HL-60 (cell line): ENCODE measurements around the gene PRKAR2B.

Source experiments
- DNase-seq, 2 experiments: peaks; one replicate each; pipeline ENCODE4 v3.0.0-alpha.2; 2010 to 2020; ENCODE audit warnings: low read depth in 1 of 2, low spot score in 1 of 2
- H3K27ac ChIP-seq: fragments of 250-450 bp; sonication (Bioruptor Pico); replicated peaks from 2 replicates; pipeline ENCODE4 v1.5.1; 2020; ENCODE audit warnings: mild to moderate bottlenecking, moderate library complexity
- H3K27me3 ChIP-seq: fragments of 250-450 bp; sonication (Bioruptor Pico); 2 replicates; pipeline ENCODE4 v1.5.1; 2021; ENCODE audit warnings: mild to moderate bottlenecking, moderate library complexity; ENCODE audit not compliant: insufficient read depth, poor library complexity, severe bottlenecking
- H3K4me3 ChIP-seq: replicated peaks from 2 replicates; pipeline ENCODE4 v1.5.1; 2011; ENCODE audit warnings: mild to moderate bottlenecking, control low read depth, low read length; ENCODE audit not compliant: insufficient read depth
- CTCF ChIP-seq: IDR thresholded peaks from one replicate; pipeline ENCODE4 v1.5.1; 2011; ENCODE audit warnings: low read length, control low read depth, inconsistent platforms; ENCODE audit not compliant: insufficient read depth
- GABPA ChIP-seq: IDR thresholded peaks from 2 replicates; pipeline ENCODE4 v1.6.1; 2012; ENCODE audit warnings: low read depth
- POLR2AphosphoS5 ChIP-seq: IDR thresholded peaks from 2 replicates; pipeline ENCODE4 v1.6.1; 2012; ENCODE audit warnings: low read depth
- SPI1 ChIP-seq: IDR thresholded peaks from 2 replicates; pipeline ENCODE4 v1.6.1; 2012; ENCODE audit warnings: low read depth, mild to moderate bottlenecking, borderline replicate concordance
- TF ChIP-seq, protein P1 (sequence below): IDR thresholded peaks from 2 replicates; pipeline ENCODE4 v1.6.1; 2012; ENCODE audit warnings: low read depth; ENCODE audit not compliant: insufficient replicate concordance

Gene PRKAR2B

GRCh38 chr7:107186240-107186639 lies 141.7 kb downstream of the PRKAR2B start:
- H3K27ac ChIP-seq = no peak overlapping the region
- H3K4me3 ChIP-seq = no peak overlapping the region
- no peak for DNase-seq
- H3K27me3 ChIP-seq = no peaks in the 10 kb centered on the region
- TF ChIP-seq CTCF (no peak), GABPA (no peak)
- TF ChIP-seq, protein P1, sequence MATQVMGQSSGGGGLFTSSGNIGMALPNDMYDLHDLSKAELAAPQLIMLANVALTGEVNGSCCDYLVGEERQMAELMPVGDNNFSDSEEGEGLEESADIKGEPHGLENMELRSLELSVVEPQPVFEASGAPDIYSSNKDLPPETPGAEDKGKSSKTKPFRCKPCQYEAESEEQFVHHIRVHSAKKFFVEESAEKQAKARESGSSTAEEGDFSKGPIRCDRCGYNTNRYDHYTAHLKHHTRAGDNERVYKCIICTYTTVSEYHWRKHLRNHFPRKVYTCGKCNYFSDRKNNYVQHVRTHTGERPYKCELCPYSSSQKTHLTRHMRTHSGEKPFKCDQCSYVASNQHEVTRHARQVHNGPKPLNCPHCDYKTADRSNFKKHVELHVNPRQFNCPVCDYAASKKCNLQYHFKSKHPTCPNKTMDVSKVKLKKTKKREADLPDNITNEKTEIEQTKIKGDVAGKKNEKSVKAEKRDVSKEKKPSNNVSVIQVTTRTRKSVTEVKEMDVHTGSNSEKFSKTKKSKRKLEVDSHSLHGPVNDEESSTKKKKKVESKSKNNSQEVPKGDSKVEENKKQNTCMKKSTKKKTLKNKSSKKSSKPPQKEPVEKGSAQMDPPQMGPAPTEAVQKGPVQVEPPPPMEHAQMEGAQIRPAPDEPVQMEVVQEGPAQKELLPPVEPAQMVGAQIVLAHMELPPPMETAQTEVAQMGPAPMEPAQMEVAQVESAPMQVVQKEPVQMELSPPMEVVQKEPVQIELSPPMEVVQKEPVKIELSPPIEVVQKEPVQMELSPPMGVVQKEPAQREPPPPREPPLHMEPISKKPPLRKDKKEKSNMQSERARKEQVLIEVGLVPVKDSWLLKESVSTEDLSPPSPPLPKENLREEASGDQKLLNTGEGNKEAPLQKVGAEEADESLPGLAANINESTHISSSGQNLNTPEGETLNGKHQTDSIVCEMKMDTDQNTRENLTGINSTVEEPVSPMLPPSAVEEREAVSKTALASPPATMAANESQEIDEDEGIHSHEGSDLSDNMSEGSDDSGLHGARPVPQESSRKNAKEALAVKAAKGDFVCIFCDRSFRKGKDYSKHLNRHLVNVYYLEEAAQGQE = no peak

GRCh38 chr7:107187774-107188173 lies 143.3 kb downstream of the PRKAR2B start:
- TF ChIP-seq SPI1 (no peak), POLR2AphosphoS5 (no peak), GABPA (no peak), CTCF (no peak)
- TF ChIP-seq, protein P1 = no peak
- Histone ChIP-seq H3K27ac (no peak overlapping the region), H3K27me3 (no peaks in the 10 kb centered on the region), H3K4me3 (no peak overlapping the region)
- DNase-seq = no peak

GRCh38 chr7:107190090-107190489 lies 145.6 kb downstream of the PRKAR2B start:
- Histone ChIP-seq H3K4me3 (no peak overlapping the region), H3K27me3 (no peaks in the 10 kb centered on the region), H3K27ac (no peak overlapping the region)
- no peak for TF ChIP-seq CTCF
- no peak for TF ChIP-seq GABPA
- TF ChIP-seq, protein P1 = no peak
- no peak for TF ChIP-seq SPI1
- TF ChIP-seq POLR2AphosphoS5 = no peak
- no peak for DNase-seq
